Prostate gland (tissue), 2 donors: ENCODE data around the gene ZXDC.

Source experiments
- POLR2AphosphoS5 ChIP-seq: sonication (generic); formaldehyde crosslinking; IDR thresholded peaks from one replicate; pipeline ENCODE4 v1.6.1; 2017; ENCODE audit warnings: antibody characterized with exemption
- TF ChIP-seq, protein P1 (sequence below), 4 experiments: fragments of 200-600 bp in 2 of 4; fragments of 450-650 bp in 2 of 4; sonication (generic) in 2 of 4; IDR thresholded peaks; 1 replicate in 3 of 4; 2 replicates in 1 of 4; pipeline ENCODE4 v1.5.1; 2016 to 2019; ENCODE audit warnings: antibody characterized with exemption in 4 of 4, mild to moderate bottlenecking in 2 of 4, moderate library complexity in 2 of 4

DNA sequence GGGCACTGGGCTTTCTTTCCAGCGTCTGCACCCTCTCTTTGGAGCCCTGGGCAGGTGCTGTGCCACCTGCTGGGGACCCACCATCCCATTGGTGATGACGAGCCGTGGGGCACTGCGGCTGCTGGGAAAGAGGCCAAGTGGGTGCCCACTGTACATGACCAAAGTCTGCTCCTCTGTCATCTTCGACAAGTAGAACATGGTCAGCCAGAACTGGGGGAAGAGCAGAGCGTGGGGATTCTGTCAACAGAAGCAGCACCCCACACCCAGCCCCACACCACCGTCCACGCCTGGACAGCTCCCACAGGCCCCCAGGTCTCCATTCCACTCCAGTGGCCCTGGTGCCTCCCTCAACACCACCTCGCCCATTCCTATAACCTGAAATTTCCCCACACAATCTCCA lies 32.2 kb upstream of the ZXDC start:
- TF ChIP-seq, protein P1, sequence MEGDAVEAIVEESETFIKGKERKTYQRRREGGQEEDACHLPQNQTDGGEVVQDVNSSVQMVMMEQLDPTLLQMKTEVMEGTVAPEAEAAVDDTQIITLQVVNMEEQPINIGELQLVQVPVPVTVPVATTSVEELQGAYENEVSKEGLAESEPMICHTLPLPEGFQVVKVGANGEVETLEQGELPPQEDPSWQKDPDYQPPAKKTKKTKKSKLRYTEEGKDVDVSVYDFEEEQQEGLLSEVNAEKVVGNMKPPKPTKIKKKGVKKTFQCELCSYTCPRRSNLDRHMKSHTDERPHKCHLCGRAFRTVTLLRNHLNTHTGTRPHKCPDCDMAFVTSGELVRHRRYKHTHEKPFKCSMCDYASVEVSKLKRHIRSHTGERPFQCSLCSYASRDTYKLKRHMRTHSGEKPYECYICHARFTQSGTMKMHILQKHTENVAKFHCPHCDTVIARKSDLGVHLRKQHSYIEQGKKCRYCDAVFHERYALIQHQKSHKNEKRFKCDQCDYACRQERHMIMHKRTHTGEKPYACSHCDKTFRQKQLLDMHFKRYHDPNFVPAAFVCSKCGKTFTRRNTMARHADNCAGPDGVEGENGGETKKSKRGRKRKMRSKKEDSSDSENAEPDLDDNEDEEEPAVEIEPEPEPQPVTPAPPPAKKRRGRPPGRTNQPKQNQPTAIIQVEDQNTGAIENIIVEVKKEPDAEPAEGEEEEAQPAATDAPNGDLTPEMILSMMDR (IDR thresholded peaks at IDR 0.05): no peak
- no peak for TF ChIP-seq POLR2AphosphoS5
